ENCODE results near the gene OR14A16. TPM values are rescaled to one million over a fixed set of nuclear protein-coding genes. Genes with fewer than 3 reads are reported as not detected.

OR14A16 gene
- total RNA-seq, 1 experiment from 2014 or later: 0.15 TPM

DNA sequence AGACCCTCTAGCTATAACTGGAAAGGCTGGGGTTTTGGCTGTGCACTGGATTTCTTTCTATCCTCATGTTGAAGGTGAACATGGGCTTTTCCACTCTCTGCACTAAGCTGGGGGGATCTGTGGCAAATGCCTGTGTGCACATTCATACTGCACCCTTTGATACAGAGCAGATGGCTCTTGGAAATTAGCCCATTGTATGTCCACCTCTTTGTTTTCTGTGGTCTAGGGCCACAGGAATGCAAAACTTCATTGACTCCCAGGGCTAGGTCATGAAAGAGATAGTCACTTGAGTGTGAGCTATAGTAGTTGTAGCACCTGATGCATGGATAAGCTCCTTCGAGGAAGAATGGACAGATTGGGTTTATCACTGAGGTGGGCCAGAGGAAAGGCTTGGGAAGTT is 5.7 kb upstream of the OR14A16 start:
- H3K27ac Mint-ChIP-seq: no peak overlapping the region
- Histone ChIP-seq H3K14ac (ENCODE audit: insufficient read depth, low read length) (no peak overlapping the region), H3K4me1 (ENCODE audit: insufficient read depth, low read length) (no peaks in the 10 kb centered on the region), H3K4me2 (ENCODE audit: insufficient read depth, insufficient read length, low read length) (no peak overlapping the region), H3T11ph (ENCODE audit: low read length) (no peak overlapping the region), H2BK120ac (ENCODE audit: low read depth, low read length, poor library complexity, severe bottlenecking) (no peak overlapping the region), H2BK20ac (ENCODE audit: low read depth, low read length, poor library complexity, severe bottlenecking) (no peak overlapping the region), H3K18ac (ENCODE audit: insufficient read length, low read depth, low read length) (no peak overlapping the region), H4K20me1 (ENCODE audit: control insufficient read depth, insufficient read depth, insufficient read length) (no peaks in the 10 kb centered on the region), H3K4ac (ENCODE audit: low read depth, low read length) (no peak overlapping the region), H3K79me1 (ENCODE audit: insufficient read depth, low read depth, low read length, poor library complexity, severe bottlenecking) (no peaks in the 10 kb centered on the region), H2AK5ac (ENCODE audit: insufficient read length, low read length) (no peak overlapping the region), H2AFZ (ENCODE audit: low read length) (no peak overlapping the region), H4K5ac (ENCODE audit: insufficient read length, low read depth, low read length) (no peak overlapping the region), H4K8ac (replicated peaks; ENCODE audit: insufficient read length, low read depth, low read length) (no peak overlapping the region), H4K91ac (ENCODE audit: insufficient read length, low read depth, low read length) (no peak overlapping the region), H3K27me3 (ENCODE audit: insufficient read depth, low read length) (no peaks in the 10 kb centered on the region), H3K9ac (ENCODE audit: extremely low read depth, insufficient read length, low read length) (no peak overlapping the region), H3K79me2 (ENCODE audit: insufficient read depth, low read length) (no peaks in the 10 kb centered on the region), H3K23ac (ENCODE audit: insufficient read length, low read depth, low read length) (no peak overlapping the region), H2BK12ac (ENCODE audit: insufficient read length, low read depth, low read length) (no peak overlapping the region), H3K27ac (ENCODE audit: insufficient read length, low read depth, low read length) (no peak overlapping the region), H3K23me2 (ENCODE audit: insufficient read length, low read depth, low read length, poor library complexity, severe bottlenecking) (no peaks in the 10 kb centered on the region), H2BK5ac (ENCODE audit: insufficient read length, low read length) (no peak overlapping the region), H3K9me3 (ENCODE audit: control insufficient read depth, low read depth, low read length) (peaks cover 28% of the 10 kb centered on the region), H2BK15ac (ENCODE audit: low read depth, low read length) (no peak overlapping the region), H3K56ac (ENCODE audit: insufficient read length, low read depth, low read length) (no peak overlapping the region)
- peaks cover 0 to 3% (median 0%) of the 10 kb centered on the region in 3 experiments; a peak in 2 of 7 replicates for H3K36me3 Mint-ChIP-seq (ENCODE audit: insufficient read depth in 1 of 3, low read depth in 3 of 3)
- WGBS (ENCODE audit: extremely low coverage, insufficient read length, low lambda C conversion rate): no CpG with 5 or more reads among the region's 1 CpG
- H3K27me3 Mint-ChIP-seq (ENCODE audit: low read depth): no peaks in the 10 kb centered on the region
- TF ChIP-seq, protein P1, sequence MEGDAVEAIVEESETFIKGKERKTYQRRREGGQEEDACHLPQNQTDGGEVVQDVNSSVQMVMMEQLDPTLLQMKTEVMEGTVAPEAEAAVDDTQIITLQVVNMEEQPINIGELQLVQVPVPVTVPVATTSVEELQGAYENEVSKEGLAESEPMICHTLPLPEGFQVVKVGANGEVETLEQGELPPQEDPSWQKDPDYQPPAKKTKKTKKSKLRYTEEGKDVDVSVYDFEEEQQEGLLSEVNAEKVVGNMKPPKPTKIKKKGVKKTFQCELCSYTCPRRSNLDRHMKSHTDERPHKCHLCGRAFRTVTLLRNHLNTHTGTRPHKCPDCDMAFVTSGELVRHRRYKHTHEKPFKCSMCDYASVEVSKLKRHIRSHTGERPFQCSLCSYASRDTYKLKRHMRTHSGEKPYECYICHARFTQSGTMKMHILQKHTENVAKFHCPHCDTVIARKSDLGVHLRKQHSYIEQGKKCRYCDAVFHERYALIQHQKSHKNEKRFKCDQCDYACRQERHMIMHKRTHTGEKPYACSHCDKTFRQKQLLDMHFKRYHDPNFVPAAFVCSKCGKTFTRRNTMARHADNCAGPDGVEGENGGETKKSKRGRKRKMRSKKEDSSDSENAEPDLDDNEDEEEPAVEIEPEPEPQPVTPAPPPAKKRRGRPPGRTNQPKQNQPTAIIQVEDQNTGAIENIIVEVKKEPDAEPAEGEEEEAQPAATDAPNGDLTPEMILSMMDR (conservative IDR thresholded peaks at IDR 0.05): no peak
- DNase-seq: no peak
- peaks cover 2 to 6% of the 10 kb centered on the region in 2 experiments; a peak in 1 of 4 replicates for H3K4me1 Mint-ChIP-seq
- H3K9me3 Mint-ChIP-seq: peaks cover 37 to 45% of the 10 kb centered on the region in 2 experiments
- no peak overlapping the region for H3K4me3 Mint-ChIP-seq

Data from H9 (cell line).